ENCODE results near the gene CDH12.
A peak's percentile ranks its signal among the peaks of the same experiment; 100 is the strongest.

The CDH12 gene

DNA sequence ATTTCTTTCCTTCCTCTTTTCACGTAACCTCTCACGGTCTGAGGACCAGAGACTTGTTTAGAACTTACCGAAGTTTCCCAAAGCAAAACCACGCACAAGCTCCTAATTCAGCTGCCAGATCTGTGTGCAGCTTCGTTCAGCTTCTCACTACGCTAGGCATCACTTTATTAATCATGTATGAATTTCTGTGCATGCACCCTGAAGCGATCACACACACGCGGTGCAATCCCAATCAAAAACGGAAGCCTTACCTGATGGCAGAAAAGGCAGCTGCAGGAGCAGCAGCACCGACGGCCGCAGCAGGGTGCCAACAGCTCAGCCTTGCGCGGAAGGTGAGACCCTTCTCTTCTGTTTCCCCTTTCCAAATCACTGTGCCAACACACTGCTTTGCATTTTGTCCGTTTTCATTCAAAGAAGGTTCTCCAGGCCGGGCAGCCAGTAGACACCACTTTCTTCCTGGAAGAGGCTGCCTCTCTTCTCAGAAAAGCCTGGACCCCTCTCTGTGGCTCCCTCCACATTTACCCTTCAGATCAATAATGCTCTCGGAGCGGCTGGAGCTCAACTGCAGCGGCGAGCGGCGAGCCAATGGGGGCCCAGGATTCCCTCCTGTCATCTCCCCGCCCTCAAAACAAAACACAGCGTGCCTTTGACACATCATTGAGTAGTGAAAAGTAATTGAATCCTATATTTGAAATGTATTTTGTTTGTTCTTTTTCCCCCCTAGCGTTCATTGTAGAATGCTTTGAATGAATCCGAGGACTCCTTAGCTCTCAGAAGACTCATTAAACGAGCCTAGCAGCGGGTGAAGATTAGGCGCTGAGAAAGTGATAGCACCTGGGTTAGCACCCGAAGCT, at the start of gene CDH12:
CDH12 (minus strand) TSS at position 538 of the 854 bp plus-strand sequence.
- peak within 1 kb of the TSS; percentile 51 for H3K27ac ChIP-seq (ENCODE audit: low read length)
- peak within 1 kb of the TSS; percentile 82 for H3K4me2 ChIP-seq (ENCODE audit: low read length)
- H2AFZ ChIP-seq (ENCODE audit: low read depth, low read length), result peak within 1 kb of the TSS; percentile 84
- no peaks in the 10 kb centered on the region for H3K36me3 ChIP-seq (replicated peaks; ENCODE audit: low read depth, low read length)
- H3K79me2 ChIP-seq (ENCODE audit: low read length), result no peaks in the 10 kb centered on the region
- H4K20me1 ChIP-seq (ENCODE audit: insufficient read depth, low read length), result no peaks in the 10 kb centered on the region
- peak within 1 kb of the TSS; percentile 47 for H3K9ac ChIP-seq (ENCODE audit: low read length)
- H3K9me3 ChIP-seq (ENCODE audit: insufficient read depth, low read length), result no peaks in the 10 kb centered on the region
- peaks cover 19% of the 10 kb centered on the region for H3K4me1 ChIP-seq (ENCODE audit: low read length)
- H3K4me3 ChIP-seq (ENCODE audit: low read length), result peak within 1 kb of the TSS; percentile 79
- no peak for TF ChIP-seq EZH2phosphoT487 (IDR thresholded peaks at IDR 0.05; ENCODE audit: low read depth)
- TF ChIP-seq, protein P1, sequence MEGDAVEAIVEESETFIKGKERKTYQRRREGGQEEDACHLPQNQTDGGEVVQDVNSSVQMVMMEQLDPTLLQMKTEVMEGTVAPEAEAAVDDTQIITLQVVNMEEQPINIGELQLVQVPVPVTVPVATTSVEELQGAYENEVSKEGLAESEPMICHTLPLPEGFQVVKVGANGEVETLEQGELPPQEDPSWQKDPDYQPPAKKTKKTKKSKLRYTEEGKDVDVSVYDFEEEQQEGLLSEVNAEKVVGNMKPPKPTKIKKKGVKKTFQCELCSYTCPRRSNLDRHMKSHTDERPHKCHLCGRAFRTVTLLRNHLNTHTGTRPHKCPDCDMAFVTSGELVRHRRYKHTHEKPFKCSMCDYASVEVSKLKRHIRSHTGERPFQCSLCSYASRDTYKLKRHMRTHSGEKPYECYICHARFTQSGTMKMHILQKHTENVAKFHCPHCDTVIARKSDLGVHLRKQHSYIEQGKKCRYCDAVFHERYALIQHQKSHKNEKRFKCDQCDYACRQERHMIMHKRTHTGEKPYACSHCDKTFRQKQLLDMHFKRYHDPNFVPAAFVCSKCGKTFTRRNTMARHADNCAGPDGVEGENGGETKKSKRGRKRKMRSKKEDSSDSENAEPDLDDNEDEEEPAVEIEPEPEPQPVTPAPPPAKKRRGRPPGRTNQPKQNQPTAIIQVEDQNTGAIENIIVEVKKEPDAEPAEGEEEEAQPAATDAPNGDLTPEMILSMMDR (IDR thresholded peaks at IDR 0.05; ENCODE audit: low read depth, low read length), result no peak
- peaks cover 10% of the 10 kb centered on the region for H3K27me3 ChIP-seq (ENCODE audit: low read depth, low read length)

DNA sequence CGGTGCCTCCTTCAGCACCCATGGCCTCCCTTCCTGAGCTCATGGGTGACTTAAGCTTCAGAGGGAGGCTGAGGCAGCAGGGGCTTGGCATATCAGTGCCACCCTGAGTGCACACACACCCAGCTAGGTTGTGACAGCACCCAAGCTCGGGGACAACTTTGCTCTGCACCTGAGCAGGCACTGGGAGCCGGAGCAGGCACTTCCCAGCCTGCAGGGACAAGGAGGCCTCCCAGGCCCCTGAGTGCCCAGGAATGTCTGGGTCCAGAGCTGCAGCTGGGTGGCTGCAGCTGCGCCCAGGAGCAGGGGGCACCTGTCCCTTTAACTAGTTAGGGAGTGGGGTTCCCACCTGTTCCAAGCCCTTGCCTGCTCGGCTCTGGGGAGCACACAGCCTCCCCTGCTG, 48.7 kb upstream of the CDH12 start:
- TF ChIP-seq, protein P1 (IDR thresholded peaks at IDR 0.05; ENCODE audit: low read depth, low read length), result no peak
- no peak for TF ChIP-seq EZH2phosphoT487 (IDR thresholded peaks at IDR 0.05; ENCODE audit: low read depth)
- Histone ChIP-seq H3K4me1 (ENCODE audit: low read length) (no peaks in the 10 kb centered on the region), H3K9me3 (ENCODE audit: insufficient read depth, low read length) (no peaks in the 10 kb centered on the region), H3K9ac (ENCODE audit: low read length) (no peak overlapping the region), H4K20me1 (ENCODE audit: insufficient read depth, low read length) (no peaks in the 10 kb centered on the region), H3K27ac (ENCODE audit: low read length) (no peak overlapping the region), H2AFZ (ENCODE audit: low read depth, low read length) (no peak overlapping the region), H3K36me3 (replicated peaks; ENCODE audit: low read depth, low read length) (no peaks in the 10 kb centered on the region), H3K4me2 (ENCODE audit: low read length) (no peak overlapping the region), H3K27me3 (ENCODE audit: low read depth, low read length) (no peaks in the 10 kb centered on the region), H3K4me3 (ENCODE audit: low read length) (no peak overlapping the region), H3K79me2 (ENCODE audit: low read length) (no peaks in the 10 kb centered on the region)

DNA sequence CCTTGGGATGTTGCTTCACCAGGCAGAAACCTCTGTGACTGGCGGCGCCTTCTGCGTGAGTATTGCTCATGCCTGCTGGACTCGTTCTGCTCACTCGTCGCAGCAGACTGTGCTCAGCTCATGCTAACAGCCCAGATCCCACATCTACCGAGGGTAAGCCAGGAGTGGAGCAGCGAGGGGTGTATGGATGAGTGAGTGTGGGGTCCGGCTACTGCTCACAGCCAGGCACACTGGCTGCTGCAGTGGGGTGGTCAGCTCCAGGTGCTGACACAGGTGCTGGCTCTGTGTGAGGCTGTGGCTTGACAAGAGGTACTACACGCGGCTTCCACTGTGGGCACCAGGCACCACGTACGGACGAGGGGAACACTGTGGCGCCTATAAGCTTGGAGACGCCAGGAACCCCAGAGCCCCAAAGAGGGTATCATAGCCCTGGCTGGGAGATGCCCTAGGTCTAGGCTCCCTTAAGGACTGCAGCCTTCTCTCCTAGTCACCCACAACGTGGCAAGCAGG, 47.7 kb upstream of the CDH12 start:
- Histone ChIP-seq H2AFZ (ENCODE audit: low read depth, low read length) (no peak overlapping the region), H3K79me2 (ENCODE audit: low read length) (no peaks in the 10 kb centered on the region), H3K9ac (ENCODE audit: low read length) (no peak overlapping the region), H3K4me1 (ENCODE audit: low read length) (no peaks in the 10 kb centered on the region), H3K36me3 (replicated peaks; ENCODE audit: low read depth, low read length) (no peaks in the 10 kb centered on the region), H3K27me3 (ENCODE audit: low read depth, low read length) (no peaks in the 10 kb centered on the region), H3K27ac (ENCODE audit: low read length) (no peak overlapping the region), H3K4me3 (ENCODE audit: low read length) (no peak overlapping the region), H4K20me1 (ENCODE audit: insufficient read depth, low read length) (no peaks in the 10 kb centered on the region), H3K4me2 (ENCODE audit: low read length) (no peak overlapping the region), H3K9me3 (ENCODE audit: insufficient read depth, low read length) (no peaks in the 10 kb centered on the region)
- no peak for TF ChIP-seq EZH2phosphoT487 (IDR thresholded peaks at IDR 0.05; ENCODE audit: low read depth)
- TF ChIP-seq, protein P1 (IDR thresholded peaks at IDR 0.05; ENCODE audit: low read depth, low read length), result no peak

DNA sequence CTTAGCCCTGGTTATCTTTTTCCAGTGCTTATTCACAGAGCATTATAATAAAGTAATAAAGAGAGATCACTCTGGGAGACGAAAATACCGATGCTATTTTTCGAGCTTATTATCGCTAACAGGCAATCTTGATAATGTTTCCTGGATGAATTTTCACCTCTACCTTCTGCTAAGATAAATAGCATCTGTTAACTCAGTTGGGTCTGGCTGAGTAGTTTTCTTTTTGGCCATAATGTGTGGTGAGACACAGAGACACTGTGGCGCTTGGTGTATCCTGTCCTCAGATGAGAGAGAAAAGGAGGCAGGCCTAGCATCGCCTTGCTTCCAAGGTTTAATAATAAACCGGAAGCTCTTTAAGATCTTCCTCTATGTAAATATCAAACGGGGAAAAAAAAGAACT, 46.2 kb upstream of the CDH12 start:
- H3K36me3 ChIP-seq (replicated peaks; ENCODE audit: low read depth, low read length), result no peaks in the 10 kb centered on the region
- H3K27me3 ChIP-seq (ENCODE audit: low read depth, low read length), result no peaks in the 10 kb centered on the region
- H3K4me3 ChIP-seq (ENCODE audit: low read length), result no peak overlapping the region
- no peak overlapping the region for H3K9ac ChIP-seq (ENCODE audit: low read length)
- no peak for TF ChIP-seq EZH2phosphoT487 (IDR thresholded peaks at IDR 0.05; ENCODE audit: low read depth)
- TF ChIP-seq, protein P1 (IDR thresholded peaks at IDR 0.05; ENCODE audit: low read depth, low read length), result no peak
- H3K4me1 ChIP-seq (ENCODE audit: low read length), result no peaks in the 10 kb centered on the region
- no peak overlapping the region for H3K4me2 ChIP-seq (ENCODE audit: low read length)
- no peaks in the 10 kb centered on the region for H3K9me3 ChIP-seq (ENCODE audit: insufficient read depth, low read length)
- H3K27ac ChIP-seq (ENCODE audit: low read length), result no peak overlapping the region
- H3K79me2 ChIP-seq (ENCODE audit: low read length), result no peaks in the 10 kb centered on the region
- no peak overlapping the region for H2AFZ ChIP-seq (ENCODE audit: low read depth, low read length)
- no peaks in the 10 kb centered on the region for H4K20me1 ChIP-seq (ENCODE audit: insufficient read depth, low read length)
